H1 (cell line): Measurements from ENCODE around the gene VSTM4. TPM values are rescaled to one million over a fixed set of nuclear protein-coding genes. Genes with fewer than 3 reads are reported as not detected.

Experiments used
- CTCF ChIA-PET: fragments of 300-600 bp; sonication (Branson Sonifier 250); formaldehyde crosslinking; loops from one replicate; lab custom pipeline; 2021; ENCODE audit not compliant: partially characterized antibody; lab: Charles Lee
- POLR2A ChIA-PET: fragments of 300-600 bp; sonication (Branson Sonifier 250); formaldehyde crosslinking; loops from one replicate; lab custom pipeline; 2021; ENCODE audit warnings: inconsistent platforms; ENCODE audit not compliant: partially characterized antibody; lab: Charles Lee
- DNase-seq, 2 experiments: peaks; one replicate each; pipeline versions ENCODE4 v3.0.0 to v3.0.0-alpha.2; 2010 to 2022; ENCODE audit warnings: low spot score in 2 of 2, low read depth in 1 of 2, mixed read lengths in 1 of 2
- FAIRE-seq: peaks from 2 replicates; lab custom pipeline; 2011; peaks lifted over from hg19 to GRCh38; lab: Jason Lieb, UNC
- H2AFZ ChIP-seq: 2 replicates; pipeline ENCODE4 v1.8.1; 2012; ENCODE audit warnings: low read length, inconsistent platforms
- H2AK5ac ChIP-seq: 2 replicates; pipeline ENCODE4 v1.6.1; 2013; ENCODE audit warnings: low read depth, low read length
- H2BK120ac ChIP-seq: replicated peaks from 2 replicates; pipeline ENCODE3; 2013; ENCODE audit warnings: low read depth, low read length, inconsistent platforms
- H2BK12ac ChIP-seq: 2 replicates; pipeline ENCODE4 v1.6.1; 2013; ENCODE audit warnings: low read depth, low read length
- H2BK15ac ChIP-seq: 2 replicates; pipeline ENCODE4 v1.6.1; 2013; ENCODE audit warnings: low read length
- H2BK20ac ChIP-seq: 2 replicates; pipeline ENCODE4 v1.6.1; 2013; ENCODE audit warnings: low read length
- H2BK5ac ChIP-seq: 2 replicates; pipeline ENCODE4 v1.6.1; 2013; ENCODE audit warnings: low read depth, low read length
- H3K14ac ChIP-seq: 2 replicates; pipeline ENCODE4 v1.6.1; 2013; ENCODE audit warnings: inconsistent platforms; ENCODE audit not compliant: insufficient read length
- H3K18ac ChIP-seq: 2 replicates; pipeline ENCODE4 v1.6.1; 2013; ENCODE audit warnings: low read length; ENCODE audit errors: extremely low read depth
- H3K23ac ChIP-seq: 2 replicates; pipeline ENCODE4 v1.6.1; 2013; ENCODE audit warnings: inconsistent platforms; ENCODE audit not compliant: insufficient read length
- H3K23me2 ChIP-seq: 2 replicates; pipeline ENCODE4 v1.6.1; 2013; ENCODE audit warnings: low read depth, low read length
- H3K27ac ChIP-seq: 2 replicates; pipeline ENCODE4 v1.6.1; 2011; ENCODE audit warnings: low read depth, low read length, inconsistent platforms
- H3K27me3 ChIP-seq, 4 experiments: replicated peaks in 1 of 4; 1 replicate in 1 of 4; 2 replicates in 3 of 4; pipeline versions ENCODE4 v1.6.1 to v1.8.1; 2011 to 2013; ENCODE audit warnings: low read length in 3 of 4, mild to moderate bottlenecking in 3 of 4, inconsistent platforms in 2 of 4, mixed read lengths in 2 of 4, moderate library complexity in 1 of 4; ENCODE audit not compliant: control insufficient read depth in 3 of 4, insufficient read depth in 3 of 4; ENCODE audit errors: extremely low read depth in 1 of 4
- H3K36me3 ChIP-seq, 4 experiments: 2 replicates each; pipeline versions ENCODE4 v1.6.1 to v1.8.1; 2011 to 2013; ENCODE audit warnings: mild to moderate bottlenecking in 4 of 4, low read length in 3 of 4, moderate library complexity in 2 of 4, control low read depth in 1 of 4, inconsistent platforms in 1 of 4; ENCODE audit not compliant: insufficient read depth in 4 of 4, control insufficient read depth in 2 of 4
- H3K4ac ChIP-seq: replicated peaks from 2 replicates; pipeline ENCODE3; 2013; ENCODE audit warnings: low read length, low read depth, mixed read lengths, inconsistent platforms; ENCODE audit not compliant: insufficient read length
- H3K4me1 ChIP-seq, 4 experiments: replicated peaks in 1 of 4; 1 replicate in 1 of 4; 2 replicates in 3 of 4; pipeline versions ENCODE4 v1.6.1 to v1.8.1; 2011 to 2013; ENCODE audit warnings: low read length in 3 of 4, inconsistent platforms in 2 of 4, mixed read lengths in 1 of 4; ENCODE audit not compliant: insufficient read depth in 4 of 4, control insufficient read depth in 3 of 4
- H3K4me2 ChIP-seq, 2 experiments: 2 replicates each; pipeline versions ENCODE4 v1.6.1 to v1.8.1; 2011 to 2013; ENCODE audit warnings: low read depth in 2 of 2, low read length in 2 of 2, control low read depth in 1 of 2, inconsistent platforms in 1 of 2, mild to moderate bottlenecking in 1 of 2; ENCODE audit not compliant: insufficient read depth in 1 of 2
- H3K4me3 ChIP-seq, 4 experiments: fragments of 200-600, 300-600 bp in 1 of 4; sonication (generic), shearing (Covaris generic), sonication (Bioruptor Twin) in 1 of 4; 2 replicates each; pipeline versions ENCODE4 v1.5.1 to v1.8.1; 2011 to 2016; ENCODE audit warnings: low read length in 4 of 4, low read depth in 3 of 4, control low read depth in 2 of 4, inconsistent platforms in 2 of 4, mild to moderate bottlenecking in 2 of 4, mixed read lengths in 1 of 4, moderate library complexity in 1 of 4; ENCODE audit not compliant: insufficient read depth in 2 of 4; ENCODE audit errors: extremely low read depth in 1 of 4
- H3K56ac ChIP-seq: replicated peaks from 2 replicates; pipeline ENCODE3; 2013; ENCODE audit warnings: low read depth, mild to moderate bottlenecking, mixed read lengths, low read length, inconsistent platforms; ENCODE audit not compliant: insufficient read length
- H3K79me1 ChIP-seq: 2 replicates; pipeline ENCODE4 v1.6.1; 2013; ENCODE audit warnings: low read depth, low read length, control low read depth
- H3K79me2 ChIP-seq, 2 experiments: 2 replicates each; pipeline versions ENCODE4 v1.6.1 to v1.8.1; 2012 to 2013; ENCODE audit warnings: low read length in 2 of 2, mild to moderate bottlenecking in 2 of 2, inconsistent platforms in 1 of 2; ENCODE audit not compliant: insufficient read depth in 2 of 2, control insufficient read depth in 1 of 2
- H3K9ac ChIP-seq, 4 experiments: replicated peaks in 1 of 4; 1 replicate in 1 of 4; 2 replicates in 3 of 4; pipeline versions ENCODE4 v1.6.1 to v1.8.1; 2011 to 2013; ENCODE audit warnings: low read depth in 3 of 4, low read length in 3 of 4, control low read depth in 2 of 4, mild to moderate bottlenecking in 2 of 4, moderate library complexity in 2 of 4, inconsistent platforms in 1 of 4; ENCODE audit errors: extremely low read depth in 1 of 4
- H3K9me3 ChIP-seq, 2 experiments: 2 replicates each; pipeline versions ENCODE4 v1.6.1 to v1.8.1; 2012 to 2013; ENCODE audit warnings: mild to moderate bottlenecking in 2 of 2, moderate library complexity in 2 of 2, control low read depth in 1 of 2, inconsistent platforms in 1 of 2, low read depth in 1 of 2, low read length in 1 of 2, mixed read lengths in 1 of 2; ENCODE audit not compliant: insufficient read depth in 2 of 2
- H4K20me1 ChIP-seq, 2 experiments: replicated peaks in 1 of 2; 2 replicates each; pipeline versions ENCODE3 to v1.8.1; 2011 to 2013; ENCODE audit warnings: inconsistent platforms in 2 of 2, low read length in 2 of 2, mild to moderate bottlenecking in 1 of 2; ENCODE audit not compliant: insufficient read depth in 2 of 2, control insufficient read depth in 1 of 2
- H4K5ac ChIP-seq: 2 replicates; pipeline ENCODE4 v1.6.1; 2013; ENCODE audit warnings: low read length, low read depth, mixed read lengths, inconsistent platforms; ENCODE audit not compliant: insufficient read length
- H4K8ac ChIP-seq: 2 replicates; pipeline ENCODE4 v1.8.0; 2013; ENCODE audit warnings: mild to moderate bottlenecking, moderate library complexity, low read length, inconsistent platforms; ENCODE audit not compliant: insufficient read depth; ENCODE audit errors: extremely low read depth
- H4K91ac ChIP-seq: replicated peaks from 2 replicates; pipeline ENCODE3; 2013; ENCODE audit warnings: low read length, mixed read lengths, inconsistent platforms; ENCODE audit not compliant: insufficient read length
- BACH1 ChIP-seq: IDR thresholded peaks from 2 replicates; pipeline ENCODE4 v1.6.1; 2012; ENCODE audit warnings: low read length, improper control_type of control experiment
- EGR1 ChIP-seq: IDR thresholded peaks from 2 replicates; pipeline ENCODE4 v1.6.1; 2011; ENCODE audit warnings: low read depth, low read length, borderline replicate concordance
- EZH2 ChIP-seq: fragments of 200-600 bp; sonication (generic); IDR thresholded peaks from 2 replicates; pipeline ENCODE4 v1.7.1; 2012; ENCODE audit warnings: low read depth, mild to moderate bottlenecking, moderate library complexity, low read length, inconsistent platforms; ENCODE audit not compliant: severe bottlenecking
- NRF1 ChIP-seq: IDR thresholded peaks from 2 replicates; pipeline ENCODE4 v1.6.1; 2011; ENCODE audit warnings: mild to moderate bottlenecking, low read depth, low read length, improper control_type of control experiment
- RAD21 ChIP-seq, 2 experiments: IDR thresholded peaks in 1 of 2; conservative IDR thresholded peaks in 1 of 2; 2 replicates each; pipeline ENCODE4 v1.6.1; 2011; ENCODE audit warnings: low read depth in 2 of 2, low read length in 2 of 2, improper control_type of control experiment in 1 of 2, inconsistent platforms in 1 of 2, mild to moderate bottlenecking in 1 of 2, moderate library complexity in 1 of 2
- RXRA ChIP-seq: IDR thresholded peaks from 2 replicates; pipeline ENCODE4 v1.6.1; 2011; ENCODE audit warnings: low read depth, mild to moderate bottlenecking, low read length, moderate library complexity; ENCODE audit not compliant: insufficient read depth
- SP2 ChIP-seq: IDR thresholded peaks from 2 replicates; pipeline ENCODE4 v1.6.1; 2012; ENCODE audit warnings: mild to moderate bottlenecking, low read length, inconsistent platforms
- WGBS, 2 experiments: shearing (Covaris generic) in 1 of 2; methylation state at CpG; one replicate each; pipeline versions ENCODE4 v1.1.6 to v1.1.7; 2013 to 2015; ENCODE audit warnings: low lambda C conversion rate in 2 of 2, mixed read lengths in 2 of 2, inconsistent platforms in 1 of 2, low coverage in 1 of 2, missing lambda C conversion rate in 1 of 2; ENCODE audit not compliant: insufficient replicate concordance in 2 of 2, insufficient coverage in 1 of 2, insufficient read length in 1 of 2; ENCODE audit errors: extremely low coverage in 1 of 2, missing lambda C conversion rate in 1 of 2; 5-methylcytosine and 5-hydroxymethylcytosine counted together
- polyA plus RNA-seq, 7 experiments: library from polyadenylated mRNA; depleted of rRNA in 3 of 7; stranded (reverse) in 5 of 7; unstranded in 2 of 7; fragments of >200 nt in 5 of 7; fragments of 200-250 nt in 2 of 7; gene quantifications; 1 replicate in 5 of 7; 2 replicates in 1 of 7; 4 replicates in 1 of 7; pipeline versions ENCODE4 v1.2.1 to v1.2.3, GENCODE V29; 2011 to 2013; ENCODE audit warnings: missing spikeins in 2 of 7, mixed read lengths in 2 of 7
- total RNA-seq: library from RNA; stranded (reverse); fragmentation: NEBNext Ultra II Directional; extraction: Animal tissue kit (Norgen Biotek cat#: 25700); gene quantifications from 2 replicates; pipeline ENCODE4 v1.2.1, GENCODE V29; 2021
- TF ChIP-seq, protein P1 (sequence below), 3 experiments: IDR thresholded peaks; 1 replicate in 2 of 3; 2 replicates in 1 of 3; pipeline versions ENCODE4 v1.5.1 to v1.6.1; 2011; ENCODE audit warnings: low read length in 3 of 3, mild to moderate bottlenecking in 3 of 3, inconsistent platforms in 2 of 3, low read depth in 1 of 3, moderate library complexity in 1 of 3; ENCODE audit not compliant: insufficient read depth in 1 of 3; ENCODE audit errors: control extremely low read depth in 1 of 3

Gene VSTM4
- total and polyA plus RNA-seq, 2 of the 8 experiments (the other 6 are each of a cell fraction or from before 2014, with no cell fraction given) = 0.48 to 0.73 TPM

DNA sequence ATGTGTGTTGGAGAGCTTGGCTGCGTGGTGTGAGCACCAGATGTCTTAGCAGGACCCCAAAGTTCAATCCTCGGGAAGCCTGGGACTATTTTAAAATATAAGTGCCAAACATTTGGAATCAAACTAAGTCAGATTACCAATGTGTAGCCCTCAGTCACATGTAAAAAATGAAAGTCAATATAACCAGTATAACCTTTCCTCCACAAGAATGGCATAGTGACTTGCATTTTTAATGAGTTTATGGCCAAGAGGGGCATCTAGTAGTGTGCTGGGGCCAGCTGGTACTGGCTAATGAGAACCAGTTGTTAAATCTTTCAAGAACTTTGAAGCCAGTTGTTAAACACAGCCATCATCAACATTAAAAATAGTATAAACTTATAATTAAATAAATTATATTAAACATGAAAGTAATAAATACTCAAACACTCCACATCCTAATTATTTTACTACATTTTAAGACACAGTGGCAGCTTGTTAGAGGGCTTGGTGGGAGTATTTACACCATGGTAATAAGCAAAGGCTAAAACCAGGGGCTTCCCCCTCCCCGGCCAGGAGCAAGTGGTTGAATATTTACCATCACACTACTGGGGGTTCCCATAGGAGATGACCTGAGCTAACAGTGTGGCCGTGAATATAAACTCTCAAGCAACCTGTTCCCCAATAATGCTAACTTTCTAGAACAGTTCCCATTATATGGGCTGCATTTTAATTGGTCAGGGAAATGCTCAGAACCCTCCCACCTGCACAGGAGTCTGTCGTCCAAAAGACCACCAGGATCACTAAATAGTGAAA lies 26.4 kb upstream of the VSTM4 start:
- no peaks in the 10 kb centered on the region for H3K79me1 ChIP-seq
- no peak overlapping the region for H3K14ac ChIP-seq
- H4K20me1 ChIP-seq = no peaks in the 10 kb centered on the region
- no peak overlapping the region for H2BK12ac ChIP-seq
- H2BK120ac ChIP-seq = no peak overlapping the region
- no peak for FAIRE-seq
- H3K23ac ChIP-seq = no peak overlapping the region
- TF ChIP-seq EGR1 (no peak), RAD21 (IDR thresholded peaks at IDR 0.05 in 1 of 2, conservative IDR thresholded peaks at IDR 0.05 in 1 of 2; ENCODE audit: low read depth in 2 of 2, low read length in 2 of 2) (no peak), BACH1 (no peak), RXRA (no peak), SP2 (no peak), EZH2 (no peak), NRF1 (no peak)
- TF ChIP-seq, protein P1, sequence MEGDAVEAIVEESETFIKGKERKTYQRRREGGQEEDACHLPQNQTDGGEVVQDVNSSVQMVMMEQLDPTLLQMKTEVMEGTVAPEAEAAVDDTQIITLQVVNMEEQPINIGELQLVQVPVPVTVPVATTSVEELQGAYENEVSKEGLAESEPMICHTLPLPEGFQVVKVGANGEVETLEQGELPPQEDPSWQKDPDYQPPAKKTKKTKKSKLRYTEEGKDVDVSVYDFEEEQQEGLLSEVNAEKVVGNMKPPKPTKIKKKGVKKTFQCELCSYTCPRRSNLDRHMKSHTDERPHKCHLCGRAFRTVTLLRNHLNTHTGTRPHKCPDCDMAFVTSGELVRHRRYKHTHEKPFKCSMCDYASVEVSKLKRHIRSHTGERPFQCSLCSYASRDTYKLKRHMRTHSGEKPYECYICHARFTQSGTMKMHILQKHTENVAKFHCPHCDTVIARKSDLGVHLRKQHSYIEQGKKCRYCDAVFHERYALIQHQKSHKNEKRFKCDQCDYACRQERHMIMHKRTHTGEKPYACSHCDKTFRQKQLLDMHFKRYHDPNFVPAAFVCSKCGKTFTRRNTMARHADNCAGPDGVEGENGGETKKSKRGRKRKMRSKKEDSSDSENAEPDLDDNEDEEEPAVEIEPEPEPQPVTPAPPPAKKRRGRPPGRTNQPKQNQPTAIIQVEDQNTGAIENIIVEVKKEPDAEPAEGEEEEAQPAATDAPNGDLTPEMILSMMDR (IDR thresholded peaks at IDR 0.05; ENCODE audit: control extremely low read depth in 1 of 3, insufficient read depth in 1 of 3, low read depth in 1 of 3, low read length in 3 of 3) = no peak
- no peaks in the 10 kb centered on the region for H3K79me2 ChIP-seq
- ChIA-PET POLR2A (no interaction called here), CTCF (interaction anchor here (0.6 to 4.3 kb wide), 5 partner anchors 10 to 483 kb away, joined by 3 to 13 read pairs (median 4); no protein-coding TSS in a partner anchor)
- no peak overlapping the region for H3K4me3 ChIP-seq
- no peak overlapping the region for H3K27ac ChIP-seq
- H2BK20ac ChIP-seq = 0 out of 2 replicates have a peak overlapping the region, but pooled peaks have one; percentile 40
- H3K36me3 ChIP-seq = no peaks in the 10 kb centered on the region
- H3K18ac ChIP-seq = no peak overlapping the region
- H2AK5ac ChIP-seq = no peak overlapping the region
- DNase-seq = no peak
- H2BK5ac ChIP-seq = 0 out of 2 replicates have a peak overlapping the region, but pooled peaks have one; percentile 48
- H3K9me3 ChIP-seq = no peaks in the 10 kb centered on the region
- no peak overlapping the region for H3K4me2 ChIP-seq
- no peaks in the 10 kb centered on the region for H3K27me3 ChIP-seq
- 0 out of 2 replicates have a peak overlapping the region, but pooled peaks have one; percentile 11 for H2AFZ ChIP-seq
- peak overlapping the region; percentile 23 for H3K4ac ChIP-seq
- H3K56ac ChIP-seq = no peak overlapping the region
- no peak overlapping the region for H3K9ac ChIP-seq
- H4K91ac ChIP-seq = no peak overlapping the region
- no peak overlapping the region; the same call in 1 of the 2 replicates for H2BK15ac ChIP-seq
- H3K4me1 ChIP-seq = peaks cover 1 to 6% (median 3%) of the 10 kb centered on the region in 4 experiments; a peak in 2 of 7 replicates
- H4K5ac ChIP-seq = no peak overlapping the region
- no peaks in the 10 kb centered on the region for H3K23me2 ChIP-seq
- H4K8ac ChIP-seq = no peak overlapping the region
- WGBS, 2 experiments = 90% methylated on average over 5 of the region's 5 CpGs; no CpG with 5 or more reads in 1 of the 2 experiments
